Osteoblast (primary cell): ENCODE data around the gene ANGPTL7. TPM values are rescaled to one million over a fixed set of nuclear protein-coding genes. Genes with fewer than 3 reads are reported as not detected.
"Not testable (repeated sequence)": the region's sequence is repeated elsewhere in the genome, so short reads cannot be mapped to it uniquely, and the experiment has no call there.

Experiments
- DNase-seq: peaks from one replicate; pipeline ENCODE4 v3.0.0; 2011; ENCODE audit warnings: low spot score, mixed read lengths; ENCODE audit not compliant: insufficient read length; ENCODE audit errors: missing footprints
- H2AFZ ChIP-seq: 2 replicates; pipeline ENCODE4 v1.6.0; 2011; ENCODE audit warnings: mild to moderate bottlenecking, low read length
- H3K27ac ChIP-seq: 2 replicates; pipeline ENCODE4 v1.5.1; 2011; ENCODE audit warnings: mild to moderate bottlenecking, low read depth, low read length, moderate library complexity
- H3K27me3 ChIP-seq: 2 replicates; pipeline ENCODE4 v1.6.0; 2012; ENCODE audit warnings: mild to moderate bottlenecking, control low read depth, inconsistent platforms, low read length, moderate library complexity; ENCODE audit not compliant: insufficient read depth
- H3K36me3 ChIP-seq: 2 replicates; pipeline ENCODE4 v1.5.1; 2011; ENCODE audit warnings: mild to moderate bottlenecking, low read length, control low read depth, moderate library complexity; ENCODE audit not compliant: insufficient read depth
- H3K4me1 ChIP-seq: 2 replicates; pipeline ENCODE4 v1.5.1; 2011; ENCODE audit warnings: mild to moderate bottlenecking, low read length, control low read depth, moderate library complexity; ENCODE audit not compliant: insufficient read depth
- H3K4me2 ChIP-seq: 2 replicates; pipeline ENCODE4 v1.6.0; 2011; ENCODE audit warnings: mild to moderate bottlenecking, low read length; ENCODE audit not compliant: insufficient read depth
- H3K4me3 ChIP-seq: fragments of 200-600 bp; sonication (generic); 3 replicates; pipeline ENCODE4 v1.5.1; 2012; ENCODE audit warnings: mild to moderate bottlenecking, low read length, inconsistent platforms; ENCODE audit not compliant: insufficient read depth
- H3K79me2 ChIP-seq: 2 replicates; pipeline ENCODE4 v1.6.0; 2012; ENCODE audit warnings: mild to moderate bottlenecking, low read length, control low read depth, inconsistent platforms; ENCODE audit not compliant: insufficient read depth
- H3K9me3 ChIP-seq: 2 replicates; pipeline ENCODE4 v1.5.1; 2011; ENCODE audit warnings: low read depth, low read length, control low read depth
- H4K20me1 ChIP-seq: 2 replicates; pipeline ENCODE4 v1.6.0; 2012; ENCODE audit warnings: mild to moderate bottlenecking, low read length, control low read depth; ENCODE audit not compliant: insufficient read depth
- total RNA-seq: library from RNA; depleted of rRNA; stranded (reverse); fragments of >200 nt; gene quantifications from 2 replicates; pipeline ENCODE4 v1.2.3, GENCODE V29; 2012
- TF ChIP-seq, protein P1 (sequence below): IDR thresholded peaks from 2 replicates; pipeline ENCODE4 v1.5.1; 2011; ENCODE audit warnings: mild to moderate bottlenecking, low read depth, low read length, moderate library complexity; ENCODE audit errors: extremely low read depth

Gene ANGPTL7
- total RNA-seq, 1 donor: not detected

DNA sequence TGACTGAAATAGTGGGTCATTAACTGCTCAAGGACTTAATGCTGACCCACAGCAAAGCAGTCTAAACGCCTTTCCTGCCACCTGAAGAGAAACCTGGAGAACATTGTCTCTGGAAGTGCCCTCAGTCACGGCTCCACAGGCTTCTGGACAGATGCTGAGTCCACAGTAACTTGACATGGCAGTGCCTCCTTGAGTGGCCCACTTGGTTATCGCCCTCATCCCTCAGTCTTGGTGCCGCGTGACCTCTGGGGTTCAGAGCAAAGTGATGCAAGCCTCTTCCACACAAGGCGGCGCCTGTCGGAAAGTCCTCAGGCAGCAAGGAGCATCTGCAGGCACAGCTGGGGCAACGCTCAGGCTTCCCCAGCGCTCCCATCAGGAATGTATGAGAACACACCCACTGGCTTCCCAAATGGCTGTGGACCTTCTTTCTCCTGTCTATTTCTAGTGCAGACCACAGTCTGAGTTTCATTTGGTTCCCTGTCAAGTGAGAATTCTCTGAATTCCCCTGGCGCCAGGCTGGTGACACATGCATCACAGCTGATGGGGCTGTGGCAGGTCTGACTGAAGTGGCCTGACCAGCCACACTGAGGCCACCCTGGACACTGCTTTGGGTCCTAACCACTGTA lies 13.0 kb upstream of the ANGPTL7 start:
- Histone ChIP-seq H3K27me3 (no peaks in the 10 kb centered on the region), H4K20me1 (peaks cover 6% of the 10 kb centered on the region), H2AFZ (no peak overlapping the region), H3K4me2 (no peak overlapping the region), H3K4me1 (peaks cover 50% of the 10 kb centered on the region), H3K27ac (no peak overlapping the region), H3K79me2 (no peaks in the 10 kb centered on the region), H3K4me3 (no peak overlapping the region), H3K9me3 (no peaks in the 10 kb centered on the region), H3K36me3 (no peaks in the 10 kb centered on the region)
- TF ChIP-seq, protein P1, sequence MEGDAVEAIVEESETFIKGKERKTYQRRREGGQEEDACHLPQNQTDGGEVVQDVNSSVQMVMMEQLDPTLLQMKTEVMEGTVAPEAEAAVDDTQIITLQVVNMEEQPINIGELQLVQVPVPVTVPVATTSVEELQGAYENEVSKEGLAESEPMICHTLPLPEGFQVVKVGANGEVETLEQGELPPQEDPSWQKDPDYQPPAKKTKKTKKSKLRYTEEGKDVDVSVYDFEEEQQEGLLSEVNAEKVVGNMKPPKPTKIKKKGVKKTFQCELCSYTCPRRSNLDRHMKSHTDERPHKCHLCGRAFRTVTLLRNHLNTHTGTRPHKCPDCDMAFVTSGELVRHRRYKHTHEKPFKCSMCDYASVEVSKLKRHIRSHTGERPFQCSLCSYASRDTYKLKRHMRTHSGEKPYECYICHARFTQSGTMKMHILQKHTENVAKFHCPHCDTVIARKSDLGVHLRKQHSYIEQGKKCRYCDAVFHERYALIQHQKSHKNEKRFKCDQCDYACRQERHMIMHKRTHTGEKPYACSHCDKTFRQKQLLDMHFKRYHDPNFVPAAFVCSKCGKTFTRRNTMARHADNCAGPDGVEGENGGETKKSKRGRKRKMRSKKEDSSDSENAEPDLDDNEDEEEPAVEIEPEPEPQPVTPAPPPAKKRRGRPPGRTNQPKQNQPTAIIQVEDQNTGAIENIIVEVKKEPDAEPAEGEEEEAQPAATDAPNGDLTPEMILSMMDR: no peak
- DNase-seq: no peak

DNA sequence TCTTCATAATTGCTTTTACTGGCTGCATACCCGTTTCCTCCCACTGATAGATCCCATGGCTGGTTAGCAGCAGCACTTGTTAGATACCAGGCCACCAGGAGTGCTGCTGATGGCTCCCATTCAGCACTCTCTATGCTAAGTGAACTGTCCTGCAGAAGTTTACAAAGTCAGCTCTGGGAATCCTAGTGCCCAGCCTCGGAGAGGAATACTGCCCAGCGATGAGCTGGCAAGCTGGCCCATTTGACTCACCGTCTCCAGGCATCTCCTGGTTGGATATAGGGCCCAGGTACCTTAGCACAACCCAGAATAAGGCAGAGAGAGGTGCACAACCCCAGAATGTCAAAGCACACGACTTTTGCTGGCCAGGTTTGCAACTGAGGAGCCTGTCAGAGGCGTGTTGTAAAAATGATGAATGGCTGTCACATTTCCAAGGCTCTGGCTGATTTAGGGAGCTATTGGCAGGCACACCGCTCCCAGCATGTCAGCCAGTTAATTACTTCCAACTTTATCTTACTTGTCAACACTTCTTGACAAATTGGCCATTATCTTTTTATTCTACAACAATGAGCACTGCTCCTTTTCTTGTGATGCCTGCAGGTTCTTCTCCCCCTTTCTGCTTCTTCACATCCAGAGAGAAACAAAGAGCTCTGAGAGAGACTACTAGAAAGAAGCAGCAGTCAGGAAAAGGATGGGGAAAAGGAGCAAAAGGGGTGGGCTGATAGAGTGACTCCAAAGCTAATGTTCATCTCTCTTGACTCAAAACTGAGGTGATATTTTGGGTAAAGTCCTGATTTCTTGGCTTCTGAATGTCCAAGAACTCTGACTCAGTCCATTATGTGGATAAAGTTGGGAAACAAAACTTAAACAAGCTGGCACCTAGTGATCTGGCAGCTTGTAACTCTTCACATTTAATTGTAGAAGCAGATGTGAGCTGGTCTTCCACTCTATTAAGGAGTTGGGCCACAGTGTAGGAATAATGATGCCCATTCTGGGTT lies 10.8 kb upstream of the ANGPTL7 start:
- H2AFZ ChIP-seq: no peak overlapping the region
- H3K9me3 ChIP-seq: no peaks in the 10 kb centered on the region
- peaks cover 48% of the 10 kb centered on the region for H3K4me1 ChIP-seq
- H3K4me2 ChIP-seq: peak overlapping the region; percentile 41
- no peaks in the 10 kb centered on the region for H3K27me3 ChIP-seq
- H3K4me3 ChIP-seq: peak overlapping the region; percentile 17
- peaks cover 6% of the 10 kb centered on the region for H4K20me1 ChIP-seq
- peak overlapping the region; percentile 31 for H3K27ac ChIP-seq
- DNase-seq: peak; percentile 78
- H3K79me2 ChIP-seq: no peaks in the 10 kb centered on the region
- no peaks in the 10 kb centered on the region for H3K36me3 ChIP-seq
- TF ChIP-seq, protein P1: no peak

DNA sequence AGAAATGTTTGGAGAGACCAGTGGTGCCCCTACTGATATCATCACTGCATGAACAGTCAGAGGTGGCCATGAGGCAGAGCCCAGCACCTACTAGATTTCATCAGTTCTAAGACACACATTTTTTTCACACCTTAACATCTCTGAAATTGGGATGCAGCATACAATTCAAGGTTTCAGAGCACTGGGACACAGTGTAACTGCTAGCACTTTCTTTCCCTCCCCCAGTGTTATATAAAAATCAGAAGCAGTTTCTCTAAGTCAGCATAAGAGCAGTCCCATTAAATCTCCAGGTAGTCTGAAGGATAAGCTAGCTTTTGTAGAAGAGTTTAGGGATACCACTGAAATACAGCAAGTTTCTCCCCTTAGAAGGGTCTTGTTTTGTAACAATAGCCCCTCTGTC lies 10.0 kb upstream of the ANGPTL7 start:
- Histone ChIP-seq H3K27ac (peak overlapping the region; percentile 31), H3K4me1 (peaks cover 47% of the 10 kb centered on the region), H2AFZ (no peak overlapping the region), H3K79me2 (no peaks in the 10 kb centered on the region), H4K20me1 (peaks cover 6% of the 10 kb centered on the region), H3K4me3 (no peak overlapping the region), H3K9me3 (no peaks in the 10 kb centered on the region), H3K36me3 (no peaks in the 10 kb centered on the region), H3K27me3 (no peaks in the 10 kb centered on the region), H3K4me2 (peak overlapping the region; percentile 41)
- TF ChIP-seq, protein P1: no peak
- no peak for DNase-seq

DNA sequence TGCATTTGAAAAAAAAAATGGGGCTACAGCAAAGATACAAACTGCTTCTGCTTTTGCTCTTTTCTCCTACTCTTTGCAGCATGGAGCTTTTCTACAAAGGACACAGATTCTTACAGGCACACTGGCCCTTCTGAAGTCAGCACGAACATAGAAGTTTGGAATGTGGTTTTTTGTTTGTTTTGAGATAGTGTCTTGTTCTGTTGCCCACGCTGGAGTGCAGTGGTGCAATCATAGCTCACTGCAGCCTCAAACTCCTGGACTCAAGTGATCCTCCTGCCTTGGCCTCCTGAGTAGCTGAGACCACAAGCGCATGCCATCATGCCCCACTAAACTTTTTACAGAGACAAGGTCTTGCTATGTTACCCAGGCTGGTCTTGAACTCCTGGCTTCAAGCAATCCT lies 9.4 kb upstream of the ANGPTL7 start:
- Histone ChIP-seq H3K4me2 (peak overlapping the region; percentile 33), H3K27ac (peak overlapping the region; percentile 34), H3K4me1 (peaks cover 44% of the 10 kb centered on the region)
- not testable (repeated sequence) for H4K20me1 ChIP-seq, H3K27me3 ChIP-seq, H3K79me2 ChIP-seq, H3K4me3 ChIP-seq, H2AFZ ChIP-seq, H3K9me3 ChIP-seq, H3K36me3 ChIP-seq
- peak; percentile 74 for DNase-seq
